ENCODE results near the gene SREBF1. TPM values are rescaled to one million over a fixed set of nuclear protein-coding genes. Genes with fewer than 3 reads are reported as not detected.

The SREBF1 gene
- total RNA-seq, 2 donors from 2014 or later: 67.2 to 103 TPM

DNA sequence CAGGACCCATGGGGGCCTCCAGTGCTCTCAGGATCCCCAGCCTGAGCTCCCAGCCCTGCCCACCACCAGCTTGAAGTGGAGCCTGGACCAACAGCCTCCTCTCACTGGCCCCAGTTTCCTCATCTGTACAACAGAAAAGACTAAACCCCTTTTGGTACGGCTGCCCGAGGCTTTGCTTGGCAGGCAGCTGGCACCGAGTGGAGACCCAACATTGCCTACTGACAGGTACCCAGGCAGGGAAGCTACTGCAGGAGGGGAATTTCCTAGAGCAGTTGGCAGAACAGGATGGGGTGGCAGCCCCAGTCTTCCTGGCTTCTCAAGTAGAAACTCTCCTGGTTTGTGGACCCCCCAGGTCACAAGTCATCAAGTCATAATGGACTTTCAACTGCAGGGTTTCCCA, 14.2 kb downstream of the SREBF1 start:
- H3K27ac Mint-ChIP-seq: peak overlapping the region in 1 of 2 donors; percentile 20
- no peak for ATAC-seq

DNA sequence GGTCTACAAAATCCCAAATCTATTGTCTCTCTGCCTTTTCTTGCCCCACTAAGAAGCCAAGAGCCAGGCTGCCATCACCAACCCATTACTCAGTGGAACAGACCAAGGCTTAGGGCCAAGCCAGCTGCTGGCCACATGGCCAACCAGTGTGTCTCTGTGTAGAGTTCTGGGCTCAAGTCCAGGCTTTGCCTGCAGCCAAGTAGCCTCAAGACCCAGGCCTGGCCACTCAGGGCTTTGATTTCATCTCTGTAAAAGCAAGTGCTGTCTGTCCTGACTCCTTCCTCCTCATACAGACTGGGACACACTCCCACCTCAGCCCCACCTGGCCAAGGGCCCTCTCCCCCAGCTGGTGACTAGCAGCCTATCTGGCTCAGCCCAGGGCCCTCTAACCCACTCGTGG, 14.6 kb downstream of the SREBF1 start:
- peak overlapping the region in 1 of 2 donors; percentile 20 for H3K27ac Mint-ChIP-seq
- DNase-seq (ENCODE audit: low spot score in 2 of 2): no peak
- H3K36me3 Mint-ChIP-seq: peaks cover 12 to 35% of the 10 kb centered on the region in 2 donors
- no peak for ATAC-seq
- H3K9me3 Mint-ChIP-seq: no peaks in the 10 kb centered on the region

More for the DNA sequence above, 14.2 kb downstream of the SREBF1 start:
- Mint-ChIP-seq H3K36me3 (peaks cover 12 to 35% of the 10 kb centered on the region in 2 donors), H3K9me3 (no peaks in the 10 kb centered on the region)
- no peak for DNase-seq (ENCODE audit: low spot score in 2 of 2)

DNA sequence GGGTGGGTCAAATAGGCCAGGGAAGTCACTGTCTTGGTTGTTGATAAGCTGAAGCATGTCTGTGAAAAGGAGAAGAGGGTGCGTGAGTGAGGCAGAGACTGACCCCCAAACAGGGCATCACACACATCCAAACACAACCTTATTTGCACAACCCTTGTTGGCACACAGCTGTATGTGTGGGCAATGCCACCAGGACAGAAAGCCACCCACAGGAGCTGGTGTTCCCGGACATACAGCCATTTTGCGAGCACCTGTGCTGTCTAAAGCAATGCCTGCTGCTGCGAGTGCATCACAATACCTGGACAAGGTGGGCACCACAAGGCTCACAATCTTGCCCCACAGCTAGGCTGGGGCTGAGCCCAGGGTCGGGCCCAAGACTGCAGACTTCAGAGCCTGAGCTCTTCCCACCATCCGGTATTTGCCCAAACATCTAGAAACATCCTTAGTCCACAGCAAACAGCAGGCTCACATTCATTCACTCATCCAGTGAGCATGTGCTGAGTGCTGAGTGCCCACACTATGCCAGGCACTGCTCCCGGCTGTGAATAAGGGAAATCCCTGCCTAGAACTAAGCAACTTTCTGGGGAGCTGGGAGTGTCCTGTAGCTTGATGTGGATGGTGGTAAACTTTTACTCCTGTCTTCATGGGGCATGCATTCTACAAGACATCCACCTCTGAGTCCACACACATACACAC, 16.2 kb downstream of the SREBF1 start:
- ATAC-seq: no peak
- H3K36me3 Mint-ChIP-seq: peaks cover 12 to 21% of the 10 kb centered on the region in 2 donors
- no peak for DNase-seq (ENCODE audit: low spot score in 2 of 2)
- peak overlapping the region; percentile 5 to 80 for H3K27ac Mint-ChIP-seq
- no peaks in the 10 kb centered on the region for H3K9me3 Mint-ChIP-seq

DNA sequence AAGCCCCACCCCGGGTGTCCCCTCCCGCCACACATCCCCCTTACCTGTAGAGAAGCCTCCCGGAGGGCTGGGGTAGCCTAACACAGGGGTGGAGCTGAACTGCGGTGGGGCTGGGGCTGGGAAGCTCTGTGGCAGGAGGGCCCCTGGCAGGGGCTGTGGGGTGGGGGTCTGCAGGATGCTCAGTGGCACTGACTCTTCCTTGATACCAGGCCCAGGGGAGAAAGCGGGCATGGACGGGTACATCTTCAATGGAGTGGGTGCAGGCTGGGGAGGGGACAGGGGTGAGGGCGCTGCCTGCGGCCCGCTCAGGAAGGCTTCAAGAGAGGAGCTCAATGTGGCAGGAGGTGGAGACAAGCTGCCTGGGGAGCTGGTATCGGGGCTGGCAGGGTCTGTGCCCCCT, 16.7 kb downstream of the SREBF1 start:
- Mint-ChIP-seq H3K36me3 (peaks cover 12 to 21% of the 10 kb centered on the region in 2 donors), H3K9me3 (no peaks in the 10 kb centered on the region), H3K27ac (peak overlapping the region; percentile 5 to 80)
- DNase-seq (ENCODE audit: low spot score in 2 of 2) (no peak), ATAC-seq (peak in 1 of 2 donors; percentile 19)

DNA sequence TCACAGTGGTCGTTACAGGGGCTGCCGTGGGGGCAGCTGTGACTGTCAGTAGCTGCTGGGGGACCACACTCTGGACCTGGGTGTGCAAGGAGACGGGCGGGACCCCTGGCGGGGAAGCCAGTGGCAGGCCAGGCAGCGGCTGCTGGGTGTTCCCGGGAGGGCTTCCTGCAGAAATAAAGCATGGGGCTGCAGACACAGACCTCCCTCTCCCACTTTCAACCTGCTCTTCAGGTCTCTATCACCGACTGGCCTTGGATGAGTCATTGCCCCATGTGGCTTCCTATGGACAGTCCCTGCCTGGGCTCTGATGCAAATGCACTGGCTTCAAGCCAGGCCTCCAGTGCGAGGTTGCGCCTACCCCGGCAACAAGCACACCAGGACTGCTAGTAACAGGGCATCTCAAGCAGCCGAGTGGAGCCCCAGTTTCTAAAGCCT, 17.2 kb downstream of the SREBF1 start:
- no peaks in the 10 kb centered on the region for H3K9me3 Mint-ChIP-seq
- peaks cover 12 to 21% of the 10 kb centered on the region in 2 donors for H3K36me3 Mint-ChIP-seq
- ATAC-seq (peak; percentile 69 to 81), DNase-seq (ENCODE audit: low spot score in 2 of 2) (peak; percentile 78 to 92)
- peak overlapping the region; percentile 5 to 80 for H3K27ac Mint-ChIP-seq

DNA sequence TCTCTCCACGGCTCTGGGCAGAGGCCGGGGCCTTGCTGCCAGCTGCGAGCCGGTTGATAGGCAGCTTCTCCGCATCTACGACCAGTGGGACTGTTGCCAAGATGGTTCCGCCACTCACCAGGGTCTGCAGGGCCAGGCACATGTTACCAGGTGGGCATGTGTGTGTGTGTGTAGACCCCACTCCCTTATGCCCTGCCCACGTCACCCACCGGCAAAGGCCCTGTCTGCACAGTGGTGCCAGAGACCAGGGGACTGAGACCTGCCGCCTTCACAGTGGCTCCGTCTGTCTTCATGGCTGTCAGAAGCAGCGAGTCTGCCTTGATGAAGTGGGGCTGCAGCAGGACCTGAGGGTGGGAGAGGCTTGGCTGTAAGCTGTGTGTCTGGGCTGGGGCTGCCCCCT, 17.7 kb downstream of the SREBF1 start:
- Mint-ChIP-seq H3K36me3 (peaks cover 12 to 21% of the 10 kb centered on the region in 2 donors), H3K27ac (peak overlapping the region in 1 of 2 donors; percentile 5), H3K9me3 (no peaks in the 10 kb centered on the region)
- ATAC-seq: no peak
- DNase-seq (ENCODE audit: low spot score in 2 of 2): no peak

DNA sequence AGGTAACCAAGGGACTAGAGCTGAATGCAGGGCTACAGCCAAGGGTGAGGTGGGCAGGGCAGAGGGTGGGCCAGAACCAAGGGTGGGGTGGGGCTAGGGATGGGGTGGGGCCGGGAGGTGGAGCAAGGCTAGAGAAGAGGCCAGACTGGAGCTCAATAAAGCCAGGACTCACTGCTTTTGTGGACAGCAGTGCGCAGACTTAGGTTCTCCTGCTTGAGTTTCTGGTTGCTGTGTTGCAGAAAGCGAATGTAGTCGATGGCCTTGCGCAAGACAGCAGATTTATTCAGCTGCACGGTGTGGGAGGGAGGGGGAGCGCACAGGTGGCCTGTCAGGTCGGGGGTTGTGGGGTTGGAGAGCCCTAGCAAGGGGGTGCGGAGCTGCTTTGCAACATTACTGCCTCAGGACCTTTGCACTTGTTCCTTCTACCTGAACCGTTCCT, 18.7 kb downstream of the SREBF1 start:
- Mint-ChIP-seq H3K36me3 (peaks cover 12 to 21% of the 10 kb centered on the region in 2 donors), H3K27ac (no peak overlapping the region), H3K9me3 (no peaks in the 10 kb centered on the region)
- DNase-seq (ENCODE audit: low spot score in 2 of 2) (no peak), ATAC-seq (no peak)

DNA sequence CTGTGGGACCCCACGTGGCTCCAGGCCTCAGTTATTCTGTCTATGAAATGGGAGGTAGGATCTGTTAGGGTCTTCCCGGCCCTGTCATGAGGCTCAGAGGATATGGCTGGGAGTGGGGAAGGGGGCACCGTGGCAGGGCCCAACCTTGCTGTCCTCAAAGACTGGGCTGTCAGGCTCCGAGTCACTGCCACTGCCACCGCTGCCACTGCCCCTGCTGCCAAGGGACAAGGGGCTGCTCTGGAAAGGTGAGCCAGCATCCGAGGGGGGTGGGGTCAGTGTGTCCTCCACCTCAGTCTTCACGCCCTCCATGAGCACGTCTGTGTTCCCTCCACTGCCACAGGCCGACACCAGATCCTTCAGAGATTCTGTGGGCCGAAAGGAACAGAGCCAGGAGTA, 19.2 kb downstream of the SREBF1 start:
- Mint-ChIP-seq H3K9me3 (no peaks in the 10 kb centered on the region), H3K36me3 (peaks cover 12 to 19% of the 10 kb centered on the region in 2 donors), H3K27ac (peak overlapping the region in 1 of 2 donors; percentile 29)
- DNase-seq (ENCODE audit: low spot score in 2 of 2): no peak
- ATAC-seq: no peak

DNA sequence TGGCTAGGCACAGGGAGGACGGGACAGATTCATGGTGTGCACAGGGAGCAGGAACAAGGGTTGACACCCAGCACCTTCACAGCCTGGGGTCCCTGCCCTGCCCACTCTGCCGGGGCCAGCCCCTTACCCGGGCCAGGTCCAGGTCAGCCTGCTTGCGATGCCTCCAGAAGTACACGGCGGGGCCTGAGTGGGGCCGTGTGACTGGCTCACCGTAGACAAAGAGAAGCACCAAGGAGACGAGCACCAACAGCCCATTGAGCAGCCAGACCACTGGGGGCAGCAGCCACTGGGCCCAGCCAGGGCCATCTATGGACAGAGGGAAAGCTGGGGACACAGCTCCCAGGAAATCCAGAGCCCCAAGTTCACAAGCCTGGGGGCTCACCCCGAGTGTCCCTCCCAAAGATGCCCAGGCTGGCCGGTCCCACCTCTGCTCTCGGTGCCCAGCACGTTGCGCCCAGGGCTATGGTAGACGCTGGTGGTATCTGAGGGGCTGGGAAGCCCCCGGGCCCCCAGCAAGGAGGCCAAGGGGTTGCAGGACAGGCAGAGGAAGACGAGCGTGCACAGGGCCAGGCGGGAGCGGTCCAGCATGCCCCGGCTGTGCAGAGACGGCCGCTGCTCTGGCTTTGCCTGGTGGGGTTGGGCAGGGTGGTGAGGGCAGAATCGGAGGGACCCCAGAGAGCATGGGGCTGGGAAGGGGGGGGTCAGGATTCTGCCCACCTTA, 19.8 kb downstream of the SREBF1 start:
- DNase-seq (ENCODE audit: low spot score in 2 of 2) (no peak), ATAC-seq (no peak)
- Mint-ChIP-seq H3K9me3 (no peaks in the 10 kb centered on the region), H3K36me3 (peaks cover 12 to 15% of the 10 kb centered on the region in 2 donors), H3K27ac (peak overlapping the region in 1 of 2 donors; percentile 29)

DNA sequence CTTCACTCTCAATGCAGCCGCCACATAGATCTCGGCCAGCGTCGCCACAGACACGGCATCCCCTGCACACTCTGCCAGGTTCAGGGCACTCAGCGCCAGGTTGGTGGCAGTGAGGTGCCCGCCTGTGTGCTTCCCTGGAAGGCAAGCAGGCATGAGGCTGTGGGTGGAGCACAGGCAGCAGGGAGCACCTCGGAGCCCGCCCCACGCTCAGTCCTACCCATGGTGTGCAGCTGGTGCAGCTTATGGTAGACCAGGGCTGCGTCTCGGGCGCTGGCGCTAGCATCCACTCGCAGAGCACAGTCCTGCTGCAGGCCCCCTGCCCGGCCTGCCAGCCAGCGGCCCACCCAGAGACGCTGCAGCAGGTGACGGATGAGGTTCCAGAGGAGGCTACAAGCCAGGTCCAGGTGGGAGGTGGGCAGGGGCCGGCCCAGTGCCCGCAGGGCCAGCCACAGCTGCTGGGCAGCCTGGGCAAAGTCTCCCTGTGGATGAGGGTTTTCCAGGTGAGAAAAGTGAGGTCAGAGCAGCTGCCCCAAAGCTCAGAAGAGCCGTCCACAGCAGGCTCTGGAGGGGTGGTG, 20.5 kb downstream of the SREBF1 start:
- ATAC-seq: no peak
- H3K36me3 Mint-ChIP-seq: peaks cover 12 to 15% of the 10 kb centered on the region in 2 donors
- H3K27ac Mint-ChIP-seq: no peak overlapping the region
- DNase-seq (ENCODE audit: low spot score in 2 of 2): no peak
- no peaks in the 10 kb centered on the region for H3K9me3 Mint-ChIP-seq

DNA sequence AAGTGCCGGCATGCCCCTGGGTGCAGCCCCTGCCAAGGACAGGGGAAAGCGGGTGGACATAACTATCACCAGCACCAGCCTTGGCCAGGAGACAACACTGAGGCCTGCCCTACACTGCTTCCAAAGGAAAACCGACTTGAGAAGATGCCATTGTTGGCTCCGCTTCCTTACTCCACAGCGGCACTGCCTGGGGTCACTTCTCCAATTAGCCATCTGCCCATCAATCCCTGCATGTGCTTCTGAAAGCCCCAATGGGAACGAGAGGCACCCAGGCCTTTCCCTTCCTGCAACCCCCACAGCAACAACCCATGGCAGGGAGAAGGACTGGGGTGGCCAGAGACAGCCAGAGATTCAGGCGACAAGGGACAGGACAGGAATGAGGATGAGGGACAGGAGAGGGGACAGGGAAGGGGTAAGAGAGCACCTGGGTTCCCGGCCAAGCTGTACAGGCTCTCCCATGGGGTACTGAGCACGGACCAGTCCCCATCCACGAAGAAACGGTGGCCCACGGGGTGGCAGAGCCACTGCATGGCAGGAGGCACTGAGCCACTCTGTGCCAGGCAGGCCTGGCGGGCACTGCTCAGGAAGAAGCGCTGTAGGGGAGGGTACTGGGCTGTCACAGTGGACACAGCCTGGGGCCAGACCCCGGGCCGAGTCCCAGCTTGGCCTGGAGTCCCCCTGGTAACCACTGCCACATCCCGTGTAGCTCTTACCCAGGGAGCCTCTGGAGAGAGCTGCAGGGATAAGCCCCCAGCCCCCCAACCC, 21.2 kb downstream of the SREBF1 start:
- DNase-seq (ENCODE audit: low spot score in 2 of 2) (no peak), ATAC-seq (no peak)
- peaks cover 12 to 15% of the 10 kb centered on the region in 2 donors for H3K36me3 Mint-ChIP-seq
- peak overlapping the region in 1 of 2 donors; percentile 12 for H3K27ac Mint-ChIP-seq
- no peaks in the 10 kb centered on the region for H3K9me3 Mint-ChIP-seq

DNA sequence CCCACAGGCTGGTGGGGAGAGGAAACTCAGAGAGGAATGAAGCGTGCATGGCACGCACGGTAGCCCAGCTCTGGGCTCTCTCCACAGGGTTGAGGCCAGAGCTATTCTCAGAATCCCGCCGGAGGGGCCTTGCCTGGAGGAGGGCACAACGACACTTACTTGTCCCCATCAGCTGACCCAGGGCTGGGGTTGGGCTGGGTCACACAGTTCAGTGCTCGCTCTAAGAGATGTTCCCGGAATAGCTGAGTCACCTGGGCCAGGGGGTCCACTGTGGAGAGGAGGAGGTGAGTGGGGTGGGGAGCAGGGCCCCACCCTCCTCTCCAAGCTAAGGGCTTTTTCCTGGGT, 21.8 kb downstream of the SREBF1 start:
- DNase-seq (ENCODE audit: low spot score in 2 of 2) (no peak), ATAC-seq (no peak)
- H3K27ac Mint-ChIP-seq: peak overlapping the region in 1 of 2 donors; percentile 29
- no peaks in the 10 kb centered on the region for H3K9me3 Mint-ChIP-seq
- H3K36me3 Mint-ChIP-seq: peaks cover 12 to 15% of the 10 kb centered on the region in 2 donors

DNA sequence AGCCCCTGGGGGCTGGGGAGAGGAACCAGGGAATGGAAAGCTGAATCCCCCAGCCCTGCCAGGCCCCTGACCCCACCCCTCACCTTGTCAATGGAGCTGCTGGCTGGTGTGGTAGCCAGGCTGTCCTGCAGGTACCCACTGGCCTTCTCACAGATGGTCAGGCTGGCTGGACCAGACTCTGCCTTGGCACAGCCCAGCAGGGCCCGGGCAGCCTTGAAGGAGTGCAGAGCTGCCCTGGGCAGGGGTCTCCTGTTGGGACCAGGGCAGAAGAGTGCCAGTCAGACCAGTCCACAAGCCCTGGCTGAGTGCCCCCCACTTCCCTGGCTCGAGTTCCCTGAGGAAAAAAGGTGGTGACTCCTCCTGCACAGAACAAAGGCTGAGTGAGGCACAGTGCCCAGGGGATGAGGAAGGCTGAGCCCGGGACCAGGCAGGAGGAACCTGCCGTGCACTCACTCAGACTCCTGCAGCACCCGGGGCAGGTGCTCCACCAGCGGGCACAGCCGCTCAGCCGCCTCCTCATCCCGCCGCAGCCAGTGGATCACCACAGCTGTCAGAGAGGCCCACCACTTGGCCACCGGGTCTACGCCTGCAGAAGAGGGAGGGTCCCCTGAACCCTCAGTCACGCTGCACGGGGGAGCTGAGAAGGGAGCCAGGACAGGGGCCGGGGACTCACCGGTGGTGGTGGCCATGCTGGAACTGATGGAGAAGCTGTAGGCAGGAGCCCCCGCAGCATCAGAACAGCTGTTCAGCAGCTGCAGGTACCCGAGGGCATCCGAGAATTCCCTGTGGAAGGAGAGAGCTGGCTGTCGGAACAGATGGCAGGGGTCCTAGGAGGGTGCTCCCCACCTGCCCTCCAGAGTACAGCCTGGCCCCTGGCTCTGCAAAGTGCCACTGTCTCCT, 22.4 kb downstream of the SREBF1 start:
- no peak for ATAC-seq
- Mint-ChIP-seq H3K9me3 (no peaks in the 10 kb centered on the region), H3K27ac (peak overlapping the region in 1 of 2 donors; percentile 29), H3K36me3 (peaks cover 9 to 11% of the 10 kb centered on the region in 2 donors)
- DNase-seq (ENCODE audit: low spot score in 2 of 2): no peak

DNA sequence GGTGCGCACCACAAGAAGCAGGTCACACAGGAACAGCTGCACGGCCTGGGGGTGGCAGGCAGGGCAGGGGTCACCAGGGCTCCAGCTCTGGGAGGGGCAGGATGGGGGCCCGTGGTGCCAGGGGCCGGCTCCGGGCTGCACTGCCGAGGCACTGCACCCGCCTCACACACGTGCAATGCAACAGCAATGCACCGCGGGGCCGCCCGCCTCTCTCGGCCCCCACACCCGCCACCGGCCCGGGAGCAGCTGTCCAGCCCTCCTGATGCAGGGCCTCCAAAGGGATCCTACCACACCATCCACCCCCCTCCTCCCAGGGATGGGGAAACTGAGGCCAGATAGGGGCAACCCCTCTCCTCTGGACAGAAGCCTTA, 23.1 kb downstream of the SREBF1 start:
- no peak overlapping the region for H3K27ac Mint-ChIP-seq
- DNase-seq (ENCODE audit: low spot score in 2 of 2) (no peak), ATAC-seq (peak in 1 of 2 donors; percentile 1)
- no peaks in the 10 kb centered on the region for H3K9me3 Mint-ChIP-seq
- peaks cover 2 to 4% of the 10 kb centered on the region in 2 donors for H3K36me3 Mint-ChIP-seq

DNA sequence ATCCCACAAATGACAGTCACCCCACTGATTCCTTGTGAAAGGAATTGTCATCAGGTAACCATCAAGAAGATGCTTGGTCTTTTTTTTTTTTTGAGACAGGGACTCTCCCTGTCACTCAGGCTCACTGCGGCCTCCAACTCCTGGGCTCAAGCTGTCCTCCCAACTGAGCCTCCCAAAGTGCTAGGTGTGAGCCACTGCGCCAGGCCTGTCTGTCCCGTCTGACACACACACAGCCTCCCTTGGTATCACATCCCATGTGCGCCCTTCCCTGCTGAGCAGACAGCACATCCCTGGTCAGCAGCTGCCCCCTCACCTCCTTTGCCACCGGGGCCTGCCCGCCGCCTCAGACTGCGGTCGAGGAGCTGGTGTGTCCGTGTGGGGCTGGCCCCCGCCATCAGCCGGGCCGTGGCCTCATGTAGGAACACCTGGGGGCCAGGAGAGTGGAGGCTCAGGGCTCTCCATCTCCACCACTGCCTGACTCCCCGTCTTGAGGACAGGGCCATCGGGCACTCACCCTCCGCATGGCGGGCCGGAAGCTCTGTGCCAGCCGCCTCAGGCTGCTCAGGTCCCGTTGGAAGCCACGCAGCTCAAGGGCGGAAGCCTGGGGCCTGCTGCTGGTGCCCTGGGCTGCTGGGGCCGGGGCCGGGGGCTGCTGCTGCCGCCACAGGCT, 23.6 kb downstream of the SREBF1 start:
- Mint-ChIP-seq H3K9me3 (no peaks in the 10 kb centered on the region), H3K36me3 (no peaks in the 10 kb centered on the region), H3K27ac (no peak overlapping the region)
- ATAC-seq (no peak), DNase-seq (ENCODE audit: low spot score in 2 of 2) (no peak)
